Naive thymus-derived CD4-positive, alpha-beta T cell (primary cell): Measurements from ENCODE around the gene CAMTA1. TPM values are rescaled to one million over a fixed set of nuclear protein-coding genes. Genes with fewer than 3 reads are reported as not detected.

Experiments used
- ATAC-seq: fragments of 150-1000 bp; cut with Tn5 transposase; 2 replicates; pipeline ENCODE4 v1.10.0; 2021; ENCODE audit warnings: mild to moderate bottlenecking, moderate library complexity
- CTCF ChIA-PET: fragments of 350-600 bp; sonication (Branson Sonifier 250); formaldehyde crosslinking; loops from one replicate; lab custom pipeline; 2021; ENCODE audit warnings: antibody characterized with exemption; lab: Charles Lee
- POLR2A ChIA-PET: fragments of 350-600 bp; sonication (Branson Sonifier 250); formaldehyde crosslinking; loops from one replicate; lab custom pipeline; 2021; ENCODE audit warnings: antibody characterized with exemption, inconsistent platforms; lab: Charles Lee
- DNase-seq, 9 donors: peaks; one replicate each; pipeline versions ENCODE4 v3.0.0 to v3.0.0-alpha.2; 2020 to 2022; ENCODE audit warnings: mixed read lengths in 1 of 9
- H3K27ac ChIP-seq: one replicate; pipeline ENCODE4 v1.7.0; 2013; ENCODE audit warnings: mild to moderate bottlenecking, low read depth, low read length, moderate library complexity
- H3K27me3 ChIP-seq, 2 donors: one replicate each; pipeline ENCODE4 v1.7.0; 2013; ENCODE audit warnings: low read length in 2 of 2, mild to moderate bottlenecking in 2 of 2, moderate library complexity in 2 of 2; ENCODE audit not compliant: control insufficient read depth in 2 of 2, insufficient read depth in 2 of 2
- H3K36me3 ChIP-seq, 3 experiments: 1 replicate in 2 of 3; 2 replicates in 1 of 3; pipeline ENCODE4 v1.7.0; 2013; ENCODE audit warnings: low read length in 3 of 3, mild to moderate bottlenecking in 3 of 3, moderate library complexity in 1 of 3; ENCODE audit not compliant: insufficient read depth in 3 of 3, control insufficient read depth in 2 of 3
- H3K4me1 ChIP-seq, 2 donors: one replicate each; pipeline ENCODE4 v1.7.0; 2013; ENCODE audit warnings: low read length in 2 of 2, mild to moderate bottlenecking in 2 of 2, moderate library complexity in 1 of 2; ENCODE audit not compliant: control insufficient read depth in 2 of 2, insufficient read depth in 2 of 2
- H3K4me3 ChIP-seq: 2 replicates; pipeline ENCODE4 v1.7.0; 2013; ENCODE audit warnings: mild to moderate bottlenecking, low read length
- H3K9me3 ChIP-seq, 3 experiments: 1 replicate in 2 of 3; 2 replicates in 1 of 3; pipeline ENCODE4 v1.7.0; 2013; ENCODE audit warnings: low read length in 3 of 3; ENCODE audit not compliant: control insufficient read depth in 2 of 3
- H3K27ac Mint-ChIP-seq, 9 donors: one replicate each; pipeline ENCODE4 v1.8.0; 2020 to 2022; ENCODE audit warnings: mixed read lengths in 9 of 9, mild to moderate bottlenecking in 8 of 9, moderate library complexity in 5 of 9, inconsistent platforms in 2 of 9
- H3K27me3 Mint-ChIP-seq, 5 donors: one replicate each; pipeline ENCODE4 v1.8.0; 2021 to 2022; ENCODE audit warnings: mixed read lengths in 5 of 5, mild to moderate bottlenecking in 1 of 5
- H3K36me3 Mint-ChIP-seq, 5 donors: one replicate each; pipeline ENCODE4 v1.8.0; 2020 to 2022; ENCODE audit warnings: mixed read lengths in 5 of 5, mild to moderate bottlenecking in 3 of 5, inconsistent platforms in 1 of 5
- H3K4me1 Mint-ChIP-seq, 7 donors: one replicate each; pipeline ENCODE4 v1.8.0; 2020 to 2022; ENCODE audit warnings: mixed read lengths in 7 of 7, mild to moderate bottlenecking in 3 of 7, inconsistent platforms in 1 of 7
- H3K4me3 Mint-ChIP-seq, 10 donors: one replicate each; pipeline ENCODE4 v1.8.0; 2020 to 2022; ENCODE audit warnings: mild to moderate bottlenecking in 10 of 10, mixed read lengths in 10 of 10, moderate library complexity in 6 of 10, inconsistent platforms in 2 of 10
- H3K9me3 Mint-ChIP-seq, 11 donors: one replicate each; pipeline ENCODE4 v1.8.0; 2020 to 2022; ENCODE audit warnings: mixed read lengths in 11 of 11, mild to moderate bottlenecking in 4 of 11, inconsistent platforms in 1 of 11, moderate library complexity in 1 of 11
- intact Hi-C, 2 donors: fragments of 100-400 bp; cut with micrococcal nuclease; formaldehyde crosslinking; loops; one replicate each; pipeline ENCODE4 v1.15.1; 2023
- polyA plus RNA-seq, 2 donors: library from polyadenylated mRNA; unstranded; fragments of 300-500 nt; fragmentation: Illumina TruSeq; gene quantifications; one replicate each; pipeline ENCODE4 v1.2.3, GENCODE V29; 2021
- total RNA-seq, 6 experiments: library from RNA in 5 of 6; stranded (reverse) in 5 of 6; gene quantifications; 1 replicate in 5 of 6; 2 replicates in 1 of 6; pipeline ENCODE4 v1.2.3 and lab custom pipeline; 2021 to 2026

Gene CAMTA1
- total and polyA plus RNA-seq, 7 experiments from 2014 or later, result 38.1 to 68.6 (median 42.6) TPM

DNA sequence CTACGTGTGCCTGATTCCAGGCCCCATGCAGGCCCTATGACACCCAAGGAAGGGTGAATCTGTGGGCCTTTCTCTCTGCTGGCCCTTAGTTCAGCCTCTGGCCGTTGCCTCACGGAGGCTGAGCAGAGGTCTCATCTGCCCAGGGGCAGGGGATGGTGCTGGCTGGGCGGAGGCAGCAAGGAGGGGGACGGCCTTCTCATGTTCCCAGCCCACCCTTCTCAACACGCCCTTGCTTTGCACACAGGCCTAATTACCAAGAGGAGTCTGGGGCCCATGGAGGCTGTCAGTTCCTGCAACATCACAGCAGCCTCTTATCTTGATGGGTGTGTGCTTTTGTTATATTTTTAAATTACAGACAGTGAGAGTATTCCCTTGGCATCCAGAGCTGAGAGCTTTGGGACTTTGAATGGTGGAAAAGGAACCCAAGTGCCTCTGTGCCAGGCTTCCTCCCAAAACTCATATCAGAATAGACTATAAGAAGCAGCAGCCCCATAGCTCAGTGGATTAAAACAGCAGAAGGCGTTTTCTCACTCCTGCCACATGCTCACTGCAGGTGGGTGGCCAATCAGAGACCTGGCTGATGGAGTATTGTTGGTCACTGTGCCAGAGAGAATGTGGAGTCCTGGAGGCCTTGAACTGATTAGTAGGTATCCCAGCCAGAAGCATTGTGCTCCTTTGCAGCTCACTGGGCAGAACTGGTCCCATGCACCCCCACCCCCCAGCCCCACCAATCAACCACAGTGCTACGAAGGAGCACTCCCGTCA, 164.9 kb downstream of the CAMTA1 start:
- Histone ChIP-seq H3K4me3 (no peak overlapping the region), H3K27me3 (no peaks in the 10 kb centered on the region), H3K27ac (no peak overlapping the region), H3K4me1 (no peaks in the 10 kb centered on the region), H3K36me3 (no peaks in the 10 kb centered on the region), H3K9me3 (no peaks in the 10 kb centered on the region)
- H3K27me3 Mint-ChIP-seq, result peaks cover 0 to 11% (median 3%) of the 10 kb centered on the region in 5 donors
- POLR2A ChIA-PET, result no interaction called here
- DNase-seq (no peak), ATAC-seq (no peak)
- intact Hi-C loops, result no loop called here
- no peak overlapping the region for H3K27ac Mint-ChIP-seq
- no peaks in the 10 kb centered on the region for H3K4me1 Mint-ChIP-seq
- H3K9me3 Mint-ChIP-seq, result no peaks in the 10 kb centered on the region
- H3K4me3 Mint-ChIP-seq, result no peak overlapping the region
- no peaks in the 10 kb centered on the region for H3K36me3 Mint-ChIP-seq
- CTCF ChIA-PET, result no interaction called here

GRCh38 chr1:6951536-6951935, 166.3 kb downstream of the CAMTA1 start:
- H3K4me1 Mint-ChIP-seq, result no peaks in the 10 kb centered on the region
- CTCF ChIA-PET, result no interaction called here
- no peaks in the 10 kb centered on the region for H3K4me1 ChIP-seq
- no peak overlapping the region for H3K27ac ChIP-seq
- no peak overlapping the region for H3K4me3 Mint-ChIP-seq
- no peak for DNase-seq
- no peak overlapping the region for H3K4me3 ChIP-seq
- ATAC-seq, result no peak
- intact Hi-C loops, result no loop called here
- H3K36me3 ChIP-seq, result no peaks in the 10 kb centered on the region
- no peaks in the 10 kb centered on the region for H3K36me3 Mint-ChIP-seq
- H3K27ac Mint-ChIP-seq, result no peak overlapping the region
- no peaks in the 10 kb centered on the region for H3K27me3 ChIP-seq
- no peaks in the 10 kb centered on the region for H3K9me3 ChIP-seq
- H3K27me3 Mint-ChIP-seq, result peaks cover 0 to 11% (median 3%) of the 10 kb centered on the region in 5 donors
- POLR2A ChIA-PET, result no interaction called here
- H3K9me3 Mint-ChIP-seq, result no peaks in the 10 kb centered on the region

- DNase-seq, result no peak
- Mint-ChIP-seq H3K9me3 (no peaks in the 10 kb centered on the region), H3K4me3 (no peak overlapping the region), H3K4me1 (no peaks in the 10 kb centered on the region), H3K27me3 (peaks cover 0 to 6% (median 0%) of the 10 kb centered on the region in 5 donors), H3K36me3 (no peaks in the 10 kb centered on the region), H3K27ac (no peak overlapping the region)
- Histone ChIP-seq H3K4me3 (no peak overlapping the region), H3K27ac (no peak overlapping the region), H3K9me3 (no peaks in the 10 kb centered on the region), H3K4me1 (no peaks in the 10 kb centered on the region), H3K27me3 (no peaks in the 10 kb centered on the region), H3K36me3 (no peaks in the 10 kb centered on the region)
- ATAC-seq, result no peak
- ChIA-PET CTCF (no interaction called here), POLR2A (no interaction called here)
- intact Hi-C loops, result no loop called here
Measured at GRCh38 chr1:6953216-6953615, 168.0 kb downstream of the CAMTA1 start.

DNA sequence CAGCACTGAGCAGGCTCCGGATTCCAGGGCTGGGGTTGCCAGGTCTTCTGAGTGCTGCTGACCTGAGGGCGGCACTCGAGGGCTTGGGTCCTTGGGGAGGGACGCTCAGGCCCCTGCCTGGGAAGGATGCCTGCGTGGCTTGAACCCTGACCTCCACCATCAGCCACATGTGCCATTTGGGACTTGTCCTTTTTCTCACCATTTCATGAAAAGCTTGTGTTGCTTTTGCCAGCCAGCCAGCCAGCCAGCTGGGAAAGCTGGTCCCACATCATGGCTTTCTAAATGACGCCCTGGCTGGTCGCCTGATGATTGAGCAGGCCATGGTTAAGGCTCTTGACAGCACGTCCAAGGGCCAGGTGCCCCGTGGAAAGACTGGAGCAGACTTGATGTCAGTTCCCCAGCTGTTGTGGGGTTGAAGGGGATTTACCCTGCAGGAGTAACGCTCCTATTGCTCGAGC, 168.7 kb downstream of the CAMTA1 start:
- Mint-ChIP-seq H3K27ac (no peak overlapping the region), H3K4me1 (no peaks in the 10 kb centered on the region), H3K36me3 (no peaks in the 10 kb centered on the region), H3K4me3 (no peak overlapping the region), H3K9me3 (no peaks in the 10 kb centered on the region), H3K27me3 (peaks cover 0 to 6% (median 0%) of the 10 kb centered on the region in 5 donors)
- Histone ChIP-seq H3K9me3 (no peaks in the 10 kb centered on the region), H3K4me3 (no peak overlapping the region), H3K27ac (no peak overlapping the region), H3K4me1 (no peaks in the 10 kb centered on the region), H3K27me3 (no peaks in the 10 kb centered on the region), H3K36me3 (no peaks in the 10 kb centered on the region)
- ATAC-seq, result no peak
- intact Hi-C loops, result no loop called here
- no peak for DNase-seq
- POLR2A ChIA-PET, result no interaction called here
- CTCF ChIA-PET, result no interaction called here

DNA sequence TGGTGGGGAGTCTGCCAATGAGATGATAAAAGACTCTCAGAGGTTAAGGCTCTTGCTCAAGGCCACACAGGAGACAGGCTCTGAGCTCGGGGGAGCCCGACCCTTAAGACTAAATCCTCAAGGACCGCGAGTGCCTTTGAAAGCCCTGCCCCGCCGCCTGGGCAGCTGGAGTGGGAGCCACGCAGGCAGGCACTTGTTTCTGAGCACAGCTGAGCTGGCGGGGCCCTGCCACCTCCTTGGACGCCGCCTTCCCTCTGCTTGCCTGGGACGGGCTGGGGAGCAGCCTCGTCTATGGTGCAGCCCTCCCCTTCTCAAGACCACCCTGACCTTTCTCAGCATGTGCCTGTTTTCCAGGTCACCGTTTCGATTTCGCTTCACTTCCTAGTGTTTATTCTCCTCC, 169.3 kb downstream of the CAMTA1 start:
- Mint-ChIP-seq H3K27me3 (peaks cover 0 to 3% (median 0%) of the 10 kb centered on the region in 5 donors), H3K9me3 (no peaks in the 10 kb centered on the region), H3K36me3 (no peaks in the 10 kb centered on the region), H3K4me3 (no peak overlapping the region), H3K27ac (no peak overlapping the region), H3K4me1 (no peaks in the 10 kb centered on the region)
- Histone ChIP-seq H3K36me3 (no peaks in the 10 kb centered on the region), H3K4me3 (no peak overlapping the region), H3K27me3 (no peaks in the 10 kb centered on the region), H3K9me3 (no peaks in the 10 kb centered on the region), H3K4me1 (no peaks in the 10 kb centered on the region), H3K27ac (no peak overlapping the region)
- no peak for ATAC-seq
- no peak for DNase-seq
- intact Hi-C loops, result no loop called here
- CTCF ChIA-PET, result no interaction called here
- POLR2A ChIA-PET, result interaction anchor here (0.7 kb wide), 1 partner anchor 666 kb away, joined by 3 read pairs; no protein-coding TSS in a partner anchor

GRCh38 chr1:6955357-6956094, 170.3 kb downstream of the CAMTA1 start:
- intact Hi-C loops, result no loop called here
- CTCF ChIA-PET, result no interaction called here
- no peak overlapping the region for H3K4me3 Mint-ChIP-seq

More at GRCh38 chr1:6955357-6956094, 170.3 kb downstream of the CAMTA1 start:
- POLR2A ChIA-PET, result interaction anchor here (0.7 kb wide), 1 partner anchor 665 kb away, joined by 3 read pairs; no protein-coding TSS in a partner anchor
- Mint-ChIP-seq H3K4me1 (peaks cover 0 to 2% (median 0%) of the 10 kb centered on the region in 7 donors), H3K36me3 (no peaks in the 10 kb centered on the region), H3K9me3 (no peaks in the 10 kb centered on the region), H3K27ac (no peak overlapping the region), H3K27me3 (peaks cover 0 to 8% (median 0%) of the 10 kb centered on the region in 5 donors)
- H3K27ac ChIP-seq, result no peak overlapping the region
- no peaks in the 10 kb centered on the region for H3K9me3 ChIP-seq
- H3K4me3 ChIP-seq, result no peak overlapping the region
- H3K27me3 ChIP-seq, result no peaks in the 10 kb centered on the region
- H3K4me1 ChIP-seq, result no peaks in the 10 kb centered on the region
- ATAC-seq (no peak), DNase-seq (no peak)
- H3K36me3 ChIP-seq, result no peaks in the 10 kb centered on the region
